ENCODE data around the gene ERLEC1.

The ERLEC1 gene

GRCh38 chr2:53785366-53785765 is 1.5 kb upstream of the ERLEC1 start:
- Histone ChIP-seq H3K4me1 (ENCODE audit: insufficient read depth, low read length) (peaks cover 28% of the 10 kb centered on the region), H3K27ac (ENCODE audit: low read depth, low read length) (no peak overlapping the region), H3K9ac (ENCODE audit: low read length) (no peak overlapping the region), H3K4me3 (ENCODE audit: low read depth in 1 of 2, low read length in 2 of 2) (peak overlapping the region in 1 of 2 donors; percentile 83), H3K9me3 (ENCODE audit: low read length) (no peaks in the 10 kb centered on the region), H3K36me3 (ENCODE audit: insufficient read depth, low read length) (no peaks in the 10 kb centered on the region), H3K27me3 (ENCODE audit: control insufficient read depth in 1 of 2, insufficient read depth in 2 of 2, low read length in 2 of 2) (no peaks in the 10 kb centered on the region)

DNA sequence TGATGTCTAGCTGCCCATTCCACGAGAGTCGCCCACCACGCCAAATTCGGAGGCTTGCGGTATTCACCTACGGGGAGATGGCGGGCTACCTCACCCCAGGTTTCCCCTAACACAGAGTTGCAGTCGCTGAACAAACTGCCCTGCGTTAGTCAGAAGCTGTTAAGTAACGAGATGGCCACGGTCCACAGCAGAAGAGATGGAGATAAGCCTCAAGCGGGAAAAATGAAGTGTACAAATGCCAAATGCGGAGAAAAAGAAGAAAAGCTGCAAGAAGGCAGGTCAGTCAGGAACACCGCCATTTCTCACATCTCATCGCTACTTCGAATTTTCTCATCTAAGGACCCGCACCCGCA is 516 bp upstream of the ERLEC1 start:
- Histone ChIP-seq H3K36me3 (ENCODE audit: insufficient read depth, low read length) (no peaks in the 10 kb centered on the region), H3K27ac (ENCODE audit: low read depth, low read length) (peak overlapping the region; percentile 96), H3K9ac (ENCODE audit: low read length) (peak overlapping the region; percentile 95), H3K27me3 (ENCODE audit: control insufficient read depth in 1 of 2, insufficient read depth in 2 of 2, low read length in 2 of 2) (no peaks in the 10 kb centered on the region), H3K4me1 (ENCODE audit: insufficient read depth, low read length) (peaks cover 28% of the 10 kb centered on the region), H3K4me3 (ENCODE audit: low read depth in 1 of 2, low read length in 2 of 2) (peak overlapping the region; percentile 83 to 90), H3K9me3 (ENCODE audit: low read length) (no peaks in the 10 kb centered on the region)

DNA sequence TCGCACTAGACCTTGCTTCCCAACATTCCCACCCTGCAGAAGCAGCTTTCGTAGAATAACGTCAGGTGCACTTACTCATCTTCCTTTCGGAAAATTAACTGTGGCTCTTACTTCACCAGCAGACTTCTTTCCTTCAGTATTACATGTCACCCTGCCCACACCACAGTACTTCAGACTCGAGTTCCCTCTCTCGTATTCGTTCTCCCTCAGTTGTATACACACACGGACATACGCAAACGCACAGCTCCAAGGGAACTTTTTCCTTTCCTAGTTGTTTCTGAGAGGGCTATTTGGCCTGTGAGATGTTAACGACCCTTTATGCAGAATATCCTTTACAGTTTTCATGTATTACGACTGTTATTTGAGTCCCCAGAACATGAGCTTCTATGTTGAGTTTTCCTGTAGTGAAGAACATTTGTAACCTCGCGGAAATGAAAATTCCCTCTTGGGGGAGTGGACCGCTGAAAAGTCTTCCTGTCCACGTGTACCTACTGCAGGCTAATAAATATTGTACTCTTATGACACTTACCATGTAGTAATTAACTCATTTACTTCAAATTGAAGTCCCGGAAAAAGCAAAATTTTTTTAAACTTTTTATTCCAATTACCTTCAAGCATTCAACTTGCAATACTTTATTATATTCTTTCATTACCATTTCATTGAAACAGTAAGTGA is 908 bp downstream of the ERLEC1 start:
- peak overlapping the region; percentile 83 to 90 for H3K4me3 ChIP-seq (ENCODE audit: low read depth in 1 of 2, low read length in 2 of 2)
- H3K9me3 ChIP-seq (ENCODE audit: low read length) = no peaks in the 10 kb centered on the region
- no peaks in the 10 kb centered on the region for H3K27me3 ChIP-seq (ENCODE audit: control insufficient read depth in 1 of 2, insufficient read depth in 2 of 2, low read length in 2 of 2)
- H3K27ac ChIP-seq (ENCODE audit: low read depth, low read length) = peak overlapping the region; percentile 96
- no peaks in the 10 kb centered on the region for H3K36me3 ChIP-seq (ENCODE audit: insufficient read depth, low read length)
- H3K4me1 ChIP-seq (ENCODE audit: insufficient read depth, low read length) = peaks cover 28% of the 10 kb centered on the region
- peak overlapping the region; percentile 95 for H3K9ac ChIP-seq (ENCODE audit: low read length)

DNA sequence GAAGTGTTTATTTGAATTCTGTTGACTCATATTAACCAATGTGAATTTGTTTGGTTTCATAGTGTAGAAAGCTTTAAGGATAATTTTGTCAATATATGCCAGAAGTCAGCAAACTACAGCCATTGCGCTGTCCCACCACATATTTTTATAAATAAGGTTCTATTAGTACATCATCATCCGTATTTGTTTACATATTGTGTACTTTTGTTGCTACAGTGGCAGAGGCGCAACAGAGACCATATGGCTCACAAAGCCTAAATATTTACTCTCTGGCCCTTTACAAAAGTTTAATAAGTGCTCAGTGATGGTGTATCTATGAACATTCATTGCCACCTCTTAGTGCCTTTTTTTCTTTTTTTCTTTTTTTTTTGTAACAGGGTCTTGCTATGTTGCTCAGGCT is 6.4 kb downstream of the ERLEC1 start:
- Histone ChIP-seq H3K27me3 (ENCODE audit: control insufficient read depth in 1 of 2, insufficient read depth in 2 of 2, low read length in 2 of 2) (no peaks in the 10 kb centered on the region), H3K9me3 (ENCODE audit: low read length) (no peaks in the 10 kb centered on the region), H3K4me3 (ENCODE audit: low read depth in 1 of 2, low read length in 2 of 2) (no peak overlapping the region), H3K4me1 (ENCODE audit: insufficient read depth, low read length) (peaks cover 3% of the 10 kb centered on the region), H3K9ac (ENCODE audit: low read length) (no peak overlapping the region), H3K36me3 (ENCODE audit: insufficient read depth, low read length) (no peaks in the 10 kb centered on the region), H3K27ac (ENCODE audit: low read depth, low read length) (no peak overlapping the region)

DNA sequence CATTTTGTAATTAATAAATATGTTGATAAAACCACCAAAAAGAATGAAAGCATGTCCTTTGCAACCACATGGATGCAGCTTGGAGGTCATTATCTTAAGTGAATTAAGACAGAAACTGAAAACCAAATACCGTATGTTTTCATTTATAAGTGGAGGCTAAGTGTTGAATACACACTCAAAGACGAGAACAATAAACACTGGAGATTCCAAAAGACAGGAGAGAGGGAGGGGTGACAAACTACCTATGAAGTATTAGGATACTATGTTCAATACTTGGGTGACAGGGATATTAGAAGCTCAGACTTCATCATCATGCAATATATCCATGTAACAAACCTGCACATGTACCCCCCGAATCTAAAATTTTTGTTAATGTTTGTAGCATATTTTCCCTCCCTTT is 7.0 kb downstream of the ERLEC1 start:
- no peaks in the 10 kb centered on the region for H3K4me1 ChIP-seq (ENCODE audit: insufficient read depth, low read length)
- H3K4me3 ChIP-seq (ENCODE audit: low read depth in 1 of 2, low read length in 2 of 2) = no peak overlapping the region
- H3K36me3 ChIP-seq (ENCODE audit: insufficient read depth, low read length) = peaks cover 2% of the 10 kb centered on the region
- no peaks in the 10 kb centered on the region for H3K27me3 ChIP-seq (ENCODE audit: control insufficient read depth in 1 of 2, insufficient read depth in 2 of 2, low read length in 2 of 2)
- no peaks in the 10 kb centered on the region for H3K9me3 ChIP-seq (ENCODE audit: low read length)
- H3K9ac ChIP-seq (ENCODE audit: low read length) = no peak overlapping the region
- H3K27ac ChIP-seq (ENCODE audit: low read depth, low read length) = no peak overlapping the region

- Histone ChIP-seq H3K36me3 (ENCODE audit: insufficient read depth, low read length) (peaks cover 29% of the 10 kb centered on the region), H3K27me3 (ENCODE audit: control insufficient read depth in 1 of 2, insufficient read depth in 2 of 2, low read length in 2 of 2) (no peaks in the 10 kb centered on the region), H3K9me3 (ENCODE audit: low read length) (no peaks in the 10 kb centered on the region), H3K9ac (ENCODE audit: low read length) (no peak overlapping the region), H3K27ac (ENCODE audit: low read depth, low read length) (no peak overlapping the region), H3K4me3 (ENCODE audit: low read depth in 1 of 2, low read length in 2 of 2) (no peak overlapping the region), H3K4me1 (ENCODE audit: insufficient read depth, low read length) (no peaks in the 10 kb centered on the region)
These were observed 14.7 kb downstream of the ERLEC1 start for GRCh38 chr2:53801547-53801946.

- Histone ChIP-seq H3K9me3 (ENCODE audit: low read length) (no peaks in the 10 kb centered on the region), H3K4me1 (ENCODE audit: insufficient read depth, low read length) (no peaks in the 10 kb centered on the region), H3K27ac (ENCODE audit: low read depth, low read length) (no peak overlapping the region), H3K9ac (ENCODE audit: low read length) (no peak overlapping the region), H3K36me3 (ENCODE audit: insufficient read depth, low read length) (peaks cover 38% of the 10 kb centered on the region), H3K4me3 (ENCODE audit: low read depth in 1 of 2, low read length in 2 of 2) (no peak overlapping the region), H3K27me3 (ENCODE audit: control insufficient read depth in 1 of 2, insufficient read depth in 2 of 2, low read length in 2 of 2) (no peaks in the 10 kb centered on the region)
These were observed 15.8 kb downstream of the ERLEC1 start for GRCh38 chr2:53802617-53803151.

GRCh38 chr2:53811601-53812000 is 24.8 kb downstream of the ERLEC1 start:
- H3K4me1 ChIP-seq (ENCODE audit: insufficient read depth, low read length) = no peaks in the 10 kb centered on the region
- peaks cover 55% of the 10 kb centered on the region for H3K36me3 ChIP-seq (ENCODE audit: insufficient read depth, low read length)
- H3K27me3 ChIP-seq (ENCODE audit: control insufficient read depth in 1 of 2, insufficient read depth in 2 of 2, low read length in 2 of 2) = no peaks in the 10 kb centered on the region
- no peak overlapping the region for H3K27ac ChIP-seq (ENCODE audit: low read depth, low read length)
- no peak overlapping the region for H3K9ac ChIP-seq (ENCODE audit: low read length)
- H3K4me3 ChIP-seq (ENCODE audit: low read depth in 1 of 2, low read length in 2 of 2) = no peak overlapping the region
- H3K9me3 ChIP-seq (ENCODE audit: low read length) = no peaks in the 10 kb centered on the region

DNA sequence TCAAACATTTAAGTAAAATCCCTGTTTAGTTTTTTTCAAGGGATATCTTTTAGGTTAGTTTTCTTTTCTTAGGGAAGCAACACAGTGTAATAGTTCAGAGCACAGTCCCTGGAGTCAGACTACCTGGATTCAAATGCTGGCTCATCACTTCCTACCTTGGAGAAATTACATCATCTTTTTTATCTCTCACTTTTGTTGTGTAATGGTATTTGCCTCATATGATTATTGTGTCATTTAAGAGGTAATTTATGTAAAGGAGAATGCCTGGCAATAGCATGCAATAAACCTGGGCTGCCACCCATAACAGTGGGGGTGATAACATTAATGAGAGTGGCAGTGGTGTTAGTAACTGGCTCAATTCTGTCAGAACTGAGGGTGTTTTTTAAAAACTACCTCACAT is 26.3 kb downstream of the ERLEC1 start:
- H3K4me3 ChIP-seq (ENCODE audit: low read depth in 1 of 2, low read length in 2 of 2) = no peak overlapping the region
- no peaks in the 10 kb centered on the region for H3K9me3 ChIP-seq (ENCODE audit: low read length)
- H3K4me1 ChIP-seq (ENCODE audit: insufficient read depth, low read length) = no peaks in the 10 kb centered on the region
- no peak overlapping the region for H3K9ac ChIP-seq (ENCODE audit: low read length)
- no peaks in the 10 kb centered on the region for H3K27me3 ChIP-seq (ENCODE audit: control insufficient read depth in 1 of 2, insufficient read depth in 2 of 2, low read length in 2 of 2)
- no peak overlapping the region for H3K27ac ChIP-seq (ENCODE audit: low read depth, low read length)
- H3K36me3 ChIP-seq (ENCODE audit: insufficient read depth, low read length) = peaks cover 47% of the 10 kb centered on the region

- no peak overlapping the region for H3K4me3 ChIP-seq (ENCODE audit: low read depth in 1 of 2, low read length in 2 of 2)
- H3K9me3 ChIP-seq (ENCODE audit: low read length) = no peaks in the 10 kb centered on the region
- H3K4me1 ChIP-seq (ENCODE audit: insufficient read depth, low read length) = no peaks in the 10 kb centered on the region
- H3K27me3 ChIP-seq (ENCODE audit: control insufficient read depth in 1 of 2, insufficient read depth in 2 of 2, low read length in 2 of 2) = no peaks in the 10 kb centered on the region
- H3K9ac ChIP-seq (ENCODE audit: low read length) = no peak overlapping the region
- H3K36me3 ChIP-seq (ENCODE audit: insufficient read depth, low read length) = peaks cover 25% of the 10 kb centered on the region
- no peak overlapping the region for H3K27ac ChIP-seq (ENCODE audit: low read depth, low read length)
These were observed 32.1 kb downstream of the ERLEC1 start for GRCh38 chr2:53818854-53819435.

GRCh38 chr2:53819634-53820033 is 32.8 kb downstream of the ERLEC1 start:
- Histone ChIP-seq H3K9ac (ENCODE audit: low read length) (no peak overlapping the region), H3K4me3 (ENCODE audit: low read depth in 1 of 2, low read length in 2 of 2) (no peak overlapping the region), H3K9me3 (ENCODE audit: low read length) (no peaks in the 10 kb centered on the region), H3K27ac (ENCODE audit: low read depth, low read length) (no peak overlapping the region), H3K4me1 (ENCODE audit: insufficient read depth, low read length) (no peaks in the 10 kb centered on the region), H3K36me3 (ENCODE audit: insufficient read depth, low read length) (peaks cover 25% of the 10 kb centered on the region), H3K27me3 (ENCODE audit: control insufficient read depth in 1 of 2, insufficient read depth in 2 of 2, low read length in 2 of 2) (no peaks in the 10 kb centered on the region)

GRCh38 chr2:53820048-53820447 is 33.2 kb downstream of the ERLEC1 start:
- Histone ChIP-seq H3K27me3 (ENCODE audit: control insufficient read depth in 1 of 2, insufficient read depth in 2 of 2, low read length in 2 of 2) (no peaks in the 10 kb centered on the region), H3K36me3 (ENCODE audit: insufficient read depth, low read length) (peaks cover 25% of the 10 kb centered on the region), H3K4me1 (ENCODE audit: insufficient read depth, low read length) (no peaks in the 10 kb centered on the region), H3K9ac (ENCODE audit: low read length) (no peak overlapping the region), H3K4me3 (ENCODE audit: low read depth in 1 of 2, low read length in 2 of 2) (no peak overlapping the region), H3K9me3 (ENCODE audit: low read length) (no peaks in the 10 kb centered on the region), H3K27ac (ENCODE audit: low read depth, low read length) (no peak overlapping the region)
